ENCODE results near the gene HRK. TPM values are rescaled to one million over a fixed set of nuclear protein-coding genes. Genes with fewer than 3 reads are reported as not detected.

Gene HRK
- total and polyA plus RNA-seq, 2 of the 13 experiments (the other 11 are each of a cell fraction or from before 2014, with no cell fraction given) = 0.02 TPM; not detected in 1

GRCh38 chr12:116916714-116917114, 35.5 kb upstream of the HRK start (continued):
- TF ChIP-seq NCOA5 (CRISPR knock-in tag; IDR thresholded peaks at IDR 0.05) (no peak), ZNF83 (CRISPR knock-in tag; IDR thresholded peaks at IDR 0.05; ENCODE audit: borderline replicate concordance) (no peak), ZNF710 (CRISPR knock-in tag; IDR thresholded peaks at IDR 0.05; ENCODE audit: borderline replicate concordance) (peak; percentile 42; the same call in 1 of the 2 replicates), MIXL1 (CRISPR knock-in tag; IDR thresholded peaks at IDR 0.05) (peak; percentile 57; the same call in 1 of the 2 replicates), MAFG (CRISPR knock-in tag; IDR thresholded peaks at IDR 0.05) (no peak), PCBP1 (IDR thresholded peaks at IDR 0.05; ENCODE audit: borderline replicate concordance, low read depth, low read length) (no peak), MAX (IDR thresholded peaks at IDR 0.05) (peak; percentile 44), IRX3 (CRISPR knock-in tag; IDR thresholded peaks at IDR 0.05; ENCODE audit: borderline replicate concordance, low read depth) (no peak), ZFP91 (CRISPR knock-in tag; IDR thresholded peaks at IDR 0.05; ENCODE audit: borderline replicate concordance) (0 out of 2 replicates have a peak, but pooled peaks have one; percentile 31), ZBTB25 (CRISPR knock-in tag; IDR thresholded peaks at IDR 0.05) (peak; percentile 58; the same call in 1 of the 2 replicates), PITX1 (CRISPR knock-in tag; IDR thresholded peaks at IDR 0.05) (peak; percentile 46; the same call in 1 of the 2 replicates), JUNB (CRISPR knock-in tag; IDR thresholded peaks at IDR 0.05; ENCODE audit: borderline replicate concordance) (peak; percentile 97), RFX3 (CRISPR knock-in tag; IDR thresholded peaks at IDR 0.05) (no peak), HMG20A (CRISPR knock-in tag; IDR thresholded peaks at IDR 0.05; ENCODE audit: borderline replicate concordance) (peak; percentile 19; the same call in 1 of the 2 replicates), SOX6 (IDR thresholded peaks at IDR 0.05) (no peak), SOX6 (CRISPR knock-in tag; IDR thresholded peaks at IDR 0.05) (peak; percentile 59; the same call in 1 of the 2 replicates), ZNF263 (CRISPR knock-in tag; IDR thresholded peaks at IDR 0.05) (no peak), ZNF414 (CRISPR knock-in tag; IDR thresholded peaks at IDR 0.05) (no peak), WIZ (CRISPR knock-in tag; IDR thresholded peaks at IDR 0.05) (0 out of 2 replicates have a peak, but pooled peaks have one; percentile 35), PBX3 (CRISPR knock-in tag; IDR thresholded peaks at IDR 0.05; ENCODE audit: borderline replicate concordance) (no peak), ZNF224 (CRISPR knock-in tag; IDR thresholded peaks at IDR 0.05) (no peak), GZF1 (CRISPR knock-in tag; IDR thresholded peaks at IDR 0.05) (no peak), XRCC5 (optimal IDR thresholded peaks at IDR 0.05; ENCODE audit: low read length) (peak; percentile 87)
